T-cell (primary cell): ENCODE results near the gene DLGAP1. TPM values are rescaled to one million over a fixed set of nuclear protein-coding genes. Genes with fewer than 3 reads are reported as not detected.

Source experiments
- ATAC-seq, 4 experiments: fragments of 200-7000 bp in 3 of 4; fragments of 150-1000 bp in 1 of 4; cut with Tn5 transposase; replicated peaks in 1 of 4; 1 replicate in 3 of 4; 2 replicates in 1 of 4; pipeline ENCODE4 v1.10.0; 2021; ENCODE audit warnings: moderate library complexity in 3 of 4, mild to moderate bottlenecking in 2 of 4, moderate number of reproducible peaks in 1 of 4
- CTCF ChIA-PET, 2 donors: fragments of 300-600 bp; sonication (Branson Sonifier 250); formaldehyde crosslinking; loops; one replicate each; lab custom pipeline; 2022; ENCODE audit warnings: antibody characterized with exemption in 2 of 2; lab: Charles Lee
- POLR2A ChIA-PET, 2 donors: fragments of 300-600 bp; sonication (Branson Sonifier 250); formaldehyde crosslinking; loops; one replicate each; lab custom pipeline; 2022; ENCODE audit warnings: antibody characterized with exemption in 2 of 2; lab: Charles Lee
- DNase-seq, 35 experiments: peaks; one replicate each; pipeline versions ENCODE4 v3.0.0 to v3.0.0-alpha.2; 2013 to 2023
- H3K27ac ChIP-seq: one replicate; pipeline ENCODE4 v1.5.1; 2013; ENCODE audit warnings: low read length
- H3K27me3 ChIP-seq, 2 experiments: replicated peaks in 1 of 2; 1 replicate in 1 of 2; 2 replicates in 1 of 2; pipeline versions ENCODE4 v1.6.1 to v1.7.0; 2013; ENCODE audit warnings: low read length in 1 of 2, mixed read lengths in 1 of 2; ENCODE audit not compliant: control insufficient read depth in 2 of 2, insufficient read depth in 2 of 2; ENCODE audit errors: extremely low read depth in 1 of 2
- H3K36me3 ChIP-seq, 2 donors: 1 replicate in 1 of 2; 2 replicates in 1 of 2; pipeline versions ENCODE4 v1.6.1 to v1.7.0; 2013; ENCODE audit warnings: low read length in 1 of 2; ENCODE audit not compliant: control insufficient read depth in 2 of 2, insufficient read depth in 1 of 2; ENCODE audit errors: extremely low read depth in 1 of 2
- H3K4me1 ChIP-seq, 2 experiments: 1 replicate in 1 of 2; 2 replicates in 1 of 2; pipeline versions ENCODE4 v1.6.1 to v1.7.0; 2013; ENCODE audit warnings: low read length in 2 of 2, mixed read lengths in 1 of 2; ENCODE audit not compliant: insufficient read depth in 2 of 2, control insufficient read depth in 1 of 2; ENCODE audit errors: extremely low read depth in 1 of 2
- H3K4me3 ChIP-seq, 2 donors: 1 replicate in 1 of 2; 2 replicates in 1 of 2; pipeline versions ENCODE4 v1.5.1 to v1.7.0; 2013; ENCODE audit warnings: mild to moderate bottlenecking in 2 of 2, low read length in 1 of 2, moderate library complexity in 1 of 2; ENCODE audit not compliant: control insufficient read depth in 1 of 2; ENCODE audit errors: extremely low read depth in 1 of 2
- H3K9me3 ChIP-seq: 2 replicates; pipeline ENCODE4 v1.7.0; 2013
- H3K27ac Mint-ChIP-seq, 2 donors: one replicate each; pipeline ENCODE4 v1.8.0; 2020 to 2021; ENCODE audit warnings: mild to moderate bottlenecking in 2 of 2, mixed read lengths in 2 of 2
- H3K27me3 Mint-ChIP-seq, 2 donors: one replicate each; pipeline ENCODE4 v1.8.0; 2021 to 2022; ENCODE audit warnings: mixed read lengths in 2 of 2
- H3K36me3 Mint-ChIP-seq: one replicate; pipeline ENCODE4 v1.8.0; 2021; ENCODE audit warnings: mixed read lengths
- H3K4me1 Mint-ChIP-seq, 3 donors: one replicate each; pipeline ENCODE4 v1.8.0; 2020 to 2022; ENCODE audit warnings: mixed read lengths in 3 of 3, mild to moderate bottlenecking in 1 of 3
- H3K4me3 Mint-ChIP-seq, 3 donors: one replicate each; pipeline ENCODE4 v1.8.0; 2020 to 2022; ENCODE audit warnings: mild to moderate bottlenecking in 3 of 3, mixed read lengths in 3 of 3, moderate library complexity in 3 of 3
- H3K9me3 Mint-ChIP-seq, 3 donors: one replicate each; pipeline ENCODE4 v1.8.0; 2020 to 2022; ENCODE audit warnings: mixed read lengths in 3 of 3
- WGBS: methylation state at CpG from one replicate; pipeline ENCODE4 v1.1.5; 2013; ENCODE audit warnings: missing lambda C conversion rate; ENCODE audit not compliant: insufficient coverage; 5-methylcytosine and 5-hydroxymethylcytosine counted together
- total RNA-seq, 35 experiments: library from RNA in 6 of 35; stranded (reverse) in 6 of 35; fragments of 120-200 nt in 1 of 35; gene quantifications; one replicate each; pipeline versions ENCODE4 v1.2.1 to v1.2.4 and lab custom pipeline; 2013 to 2026

DLGAP1 gene
- total RNA-seq, 5 donors from 2014 or later (not counting 1 experiment from before 2014, with no cell fraction given), result 0.25 to 1.8 (median 0.26) TPM

DNA sequence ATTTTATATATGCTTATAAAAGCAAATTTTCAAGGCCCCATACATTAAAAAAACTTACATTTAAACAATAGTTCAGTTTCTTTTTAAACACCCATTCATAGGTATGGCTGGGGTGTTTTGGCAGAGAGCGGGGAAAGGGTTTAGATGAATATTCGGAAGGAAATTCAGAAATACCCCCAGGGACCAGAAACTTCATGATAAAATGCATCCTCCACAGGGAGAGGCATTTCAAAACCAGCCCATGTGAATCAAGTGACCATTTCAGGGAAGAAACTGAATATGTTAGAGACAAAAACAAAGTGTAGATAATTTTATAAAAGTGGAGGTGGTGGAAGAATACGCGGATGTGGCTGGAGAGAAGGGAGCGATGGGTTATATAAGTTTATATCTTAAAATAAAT, 678.0 kb downstream of the DLGAP1 start:
- Histone ChIP-seq H3K9me3 (no peaks in the 10 kb centered on the region), H3K36me3 (no peaks in the 10 kb centered on the region), H3K27ac (no peak overlapping the region), H3K4me3 (no peak overlapping the region), H3K27me3 (no peaks in the 10 kb centered on the region), H3K4me1 (no peaks in the 10 kb centered on the region)
- Mint-ChIP-seq H3K27ac (no peak overlapping the region), H3K27me3 (peaks cover 2% of the 10 kb centered on the region in 2 donors), H3K9me3 (no peaks in the 10 kb centered on the region), H3K4me3 (no peak overlapping the region), H3K4me1 (peaks cover under 1 to 3% (median 2%) of the 10 kb centered on the region in 3 donors), H3K36me3 (no peaks in the 10 kb centered on the region)
- ChIA-PET CTCF (no interaction called here), POLR2A (no interaction called here)
- DNase-seq, result no peak
- WGBS, result no CpG with 5 or more reads among the region's 5 CpGs
- ATAC-seq, result no peak

DNA sequence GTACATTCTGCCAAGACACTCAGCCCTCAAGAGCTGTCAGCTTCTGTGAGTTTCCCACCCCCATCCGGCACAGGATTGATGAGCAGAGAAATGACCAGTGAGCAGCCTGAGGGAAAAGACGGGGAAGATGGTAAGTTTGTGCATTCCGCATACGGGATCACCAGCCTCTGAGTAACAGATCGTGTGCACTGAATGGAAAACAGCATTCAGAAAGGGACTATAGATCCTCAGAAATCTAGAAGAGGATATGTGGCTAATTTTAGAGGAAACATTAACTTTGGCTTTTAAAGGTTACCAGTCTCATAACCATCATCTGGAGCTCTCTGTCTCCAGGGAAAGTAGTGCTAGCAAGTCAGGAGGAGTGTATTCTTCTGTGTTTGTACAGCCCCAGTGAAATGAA, 679.1 kb downstream of the DLGAP1 start:
- 85% methylated on average over 5 of the region's 5 CpGs for WGBS
- H3K4me3 ChIP-seq, result no peak overlapping the region
- CTCF ChIA-PET, result no interaction called here

DNA sequence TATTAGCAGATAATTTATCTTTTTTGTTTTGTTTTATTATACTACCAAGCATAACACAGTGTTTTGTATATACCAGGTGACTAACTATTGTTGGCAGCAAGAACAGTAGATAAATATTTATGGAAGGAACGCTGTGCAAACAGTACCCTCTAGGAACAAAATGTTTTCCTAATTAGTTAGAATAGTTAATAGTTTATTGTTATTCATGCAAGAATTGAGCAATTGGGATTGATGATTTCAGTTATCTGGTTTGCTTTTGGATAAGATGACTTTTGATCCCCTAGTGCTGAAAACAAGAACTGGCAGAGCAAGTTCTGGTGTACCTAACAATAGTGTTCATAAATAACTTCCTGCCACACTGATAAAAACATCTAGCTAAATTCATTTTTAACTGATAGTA, 681.8 kb downstream of the DLGAP1 start:
- H3K27ac ChIP-seq, result no peak overlapping the region
- WGBS, result no CpG with 5 or more reads among the region's 1 CpG
- H3K27ac Mint-ChIP-seq, result no peak overlapping the region
- H3K4me1 Mint-ChIP-seq, result peaks cover 12 to 16% (median 15%) of the 10 kb centered on the region in 3 donors
- peaks cover 0 to 6% of the 10 kb centered on the region in 2 experiments for H3K27me3 ChIP-seq
- CTCF ChIA-PET, result no interaction called here
- H3K4me3 Mint-ChIP-seq, result no peak overlapping the region
- H3K36me3 ChIP-seq, result no peaks in the 10 kb centered on the region
- no peaks in the 10 kb centered on the region for H3K36me3 Mint-ChIP-seq
- POLR2A ChIA-PET, result no interaction called here
- no peaks in the 10 kb centered on the region for H3K9me3 Mint-ChIP-seq
- no peaks in the 10 kb centered on the region for H3K9me3 ChIP-seq
- no peak overlapping the region for H3K4me3 ChIP-seq
- H3K27me3 Mint-ChIP-seq, result peaks cover 10 to 18% of the 10 kb centered on the region in 2 donors
- no peak for ATAC-seq
- H3K4me1 ChIP-seq, result peaks cover 0 to 9% of the 10 kb centered on the region in 2 experiments
- no peak for DNase-seq

More for the DNA sequence above, 679.1 kb downstream of the DLGAP1 start:
- H3K4me1 Mint-ChIP-seq, result peaks cover 10 to 14% (median 12%) of the 10 kb centered on the region in 3 donors
- POLR2A ChIA-PET, result no interaction called here
- no peak overlapping the region for H3K27ac ChIP-seq
- H3K27me3 Mint-ChIP-seq, result peaks cover 4 to 8% of the 10 kb centered on the region in 2 donors
- no peak for DNase-seq
- peaks cover 0 to 5% of the 10 kb centered on the region in 2 experiments for H3K27me3 ChIP-seq
- no peaks in the 10 kb centered on the region for H3K36me3 Mint-ChIP-seq
- peaks cover 0 to 8% of the 10 kb centered on the region in 2 experiments for H3K4me1 ChIP-seq
- H3K36me3 ChIP-seq, result no peaks in the 10 kb centered on the region
- no peaks in the 10 kb centered on the region for H3K9me3 Mint-ChIP-seq
- no peaks in the 10 kb centered on the region for H3K9me3 ChIP-seq
- H3K4me3 Mint-ChIP-seq, result no peak overlapping the region
- H3K27ac Mint-ChIP-seq, result no peak overlapping the region
- no peak for ATAC-seq

DNA sequence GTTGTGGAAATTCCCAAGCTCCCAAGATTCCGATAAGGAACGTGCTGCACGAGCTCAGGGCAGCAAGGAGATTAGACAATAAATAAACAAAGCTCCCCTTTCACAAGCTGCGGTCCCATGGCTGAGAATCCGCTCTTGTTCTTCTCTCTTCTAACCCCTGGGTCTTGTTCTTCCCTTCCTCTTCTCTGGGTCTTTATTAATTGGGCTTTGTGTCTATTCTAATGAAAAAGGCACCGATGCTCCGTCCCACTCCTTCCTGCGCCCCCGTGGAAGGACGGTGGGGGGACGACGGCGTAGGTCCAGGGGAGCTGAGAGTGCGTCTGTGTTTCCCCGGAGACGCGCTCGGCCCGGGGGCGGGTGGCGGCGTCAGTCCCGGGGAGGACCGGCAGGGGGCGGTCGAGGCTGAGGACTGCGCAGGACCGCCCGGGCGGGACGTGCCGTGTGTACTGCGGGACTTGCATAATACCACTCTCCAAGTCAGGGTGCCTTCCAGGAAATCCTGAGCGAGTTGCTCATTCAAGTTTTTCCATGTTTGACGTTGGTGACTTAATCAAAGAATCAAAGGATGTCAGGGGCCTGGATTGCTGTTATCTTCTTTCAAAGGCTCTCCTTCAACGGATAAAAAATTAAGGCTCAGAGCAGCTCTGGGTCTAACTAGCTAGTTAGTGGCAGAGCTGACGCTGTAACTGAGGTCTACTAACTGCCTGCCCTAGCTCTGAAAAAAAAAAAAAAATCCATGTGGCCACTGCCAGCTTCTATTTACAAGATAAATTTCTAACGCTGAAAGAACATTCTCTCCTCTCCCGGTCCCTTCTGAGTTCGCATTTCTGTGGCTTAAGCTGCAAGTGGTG, 683.8 kb downstream of the DLGAP1 start:
- CTCF ChIA-PET, result interaction anchor here (0.5 to 2.1 kb wide), 21 partner anchors 9 to 1339 kb away, joined by 3 to 14 read pairs (median 3); no protein-coding TSS in a partner anchor
- Mint-ChIP-seq H3K9me3 (no peaks in the 10 kb centered on the region), H3K27ac (no peak overlapping the region), H3K4me3 (peak overlapping the region; percentile 37 to 64 (median 46)), H3K4me1 (peaks cover 12 to 16% (median 15%) of the 10 kb centered on the region in 3 donors), H3K27me3 (peaks cover 26 to 34% of the 10 kb centered on the region in 2 donors), H3K36me3 (no peaks in the 10 kb centered on the region)
- peak; percentile 95 to 97 (median 96) for ATAC-seq
- H3K36me3 ChIP-seq, result no peaks in the 10 kb centered on the region
- DNase-seq, result peak; percentile 30 to 76 (median 59)
- peaks cover 0 to 9% of the 10 kb centered on the region in 2 experiments for H3K4me1 ChIP-seq
- no peak overlapping the region for H3K27ac ChIP-seq
- WGBS, result 1% methylated on average over 31 of the region's 40 CpGs
- peak overlapping the region; percentile 11 to 47 for H3K4me3 ChIP-seq
- POLR2A ChIA-PET, result no interaction called here
- peaks cover 0 to 6% of the 10 kb centered on the region in 2 experiments for H3K27me3 ChIP-seq
- H3K9me3 ChIP-seq, result no peaks in the 10 kb centered on the region

DNA sequence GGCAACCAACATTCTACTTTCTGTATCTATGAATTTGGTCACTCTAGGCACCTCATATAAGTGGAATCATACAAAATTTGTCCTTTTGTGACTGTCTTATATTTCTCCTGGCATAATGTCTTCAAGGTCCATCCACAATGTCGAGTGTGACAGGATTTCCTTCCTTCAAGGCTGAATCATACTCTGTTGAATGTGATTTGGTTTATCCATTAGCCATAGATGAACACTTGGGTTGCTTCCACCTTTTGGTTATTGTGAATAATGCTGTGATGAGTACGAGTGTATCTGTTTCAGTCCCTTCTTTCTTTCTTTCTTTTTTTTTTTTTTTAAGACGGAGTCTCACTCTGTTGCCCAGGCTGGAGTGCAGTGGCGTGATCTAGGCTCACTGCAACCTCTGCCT, 693.8 kb downstream of the DLGAP1 start:
- no CpG with 5 or more reads among the region's 4 CpGs for WGBS
- Histone ChIP-seq H3K9me3 (no peaks in the 10 kb centered on the region), H3K36me3 (no peaks in the 10 kb centered on the region), H3K4me3 (no peak overlapping the region), H3K27me3 (peaks cover 0 to 3% of the 10 kb centered on the region in 2 experiments), H3K4me1 (no peaks in the 10 kb centered on the region), H3K27ac (no peak overlapping the region)
- Mint-ChIP-seq H3K4me1 (no peaks in the 10 kb centered on the region), H3K27ac (no peak overlapping the region), H3K4me3 (no peak overlapping the region), H3K36me3 (peaks cover 3% of the 10 kb centered on the region), H3K27me3 (peaks cover 10 to 24% of the 10 kb centered on the region in 2 donors), H3K9me3 (peaks cover 4 to 21% (median 5%) of the 10 kb centered on the region in 3 donors)
- no peak for ATAC-seq
- DNase-seq, result no peak
- CTCF ChIA-PET, result no interaction called here
- POLR2A ChIA-PET, result no interaction called here

DNA sequence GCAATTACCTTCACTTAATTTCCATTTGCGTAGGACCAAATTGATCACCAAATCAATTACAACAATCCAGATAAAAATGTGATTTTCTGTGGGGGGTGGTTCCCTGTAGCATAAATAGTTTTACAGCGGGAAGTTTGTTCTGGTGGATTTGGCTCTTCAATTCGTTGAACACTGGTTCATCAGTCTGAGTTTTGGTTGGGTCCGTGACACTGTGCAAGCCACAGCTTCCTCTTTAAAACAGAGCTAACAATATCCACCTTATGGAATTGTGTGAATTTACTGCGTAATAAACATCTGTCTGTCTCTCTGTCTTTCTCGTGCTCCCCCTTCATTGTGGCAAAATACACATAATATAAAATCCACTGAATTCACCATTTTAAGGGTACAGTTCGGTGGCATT, 694.4 kb downstream of the DLGAP1 start:
- peaks cover 8 to 18% of the 10 kb centered on the region in 2 donors for H3K27me3 Mint-ChIP-seq
- POLR2A ChIA-PET, result no interaction called here
- WGBS, result 30% methylated on average over 2 of the region's 7 CpGs

More for the DNA sequence above, 694.4 kb downstream of the DLGAP1 start:
- H3K36me3 Mint-ChIP-seq, result peaks cover 3% of the 10 kb centered on the region
- no peaks in the 10 kb centered on the region for H3K4me1 Mint-ChIP-seq
- CTCF ChIA-PET, result no interaction called here
- H3K9me3 Mint-ChIP-seq, result peaks cover 4 to 16% (median 5%) of the 10 kb centered on the region in 3 donors
- Histone ChIP-seq H3K4me3 (no peak overlapping the region), H3K36me3 (no peaks in the 10 kb centered on the region), H3K27me3 (peaks cover 0 to 3% of the 10 kb centered on the region in 2 experiments), H3K4me1 (no peaks in the 10 kb centered on the region), H3K9me3 (no peaks in the 10 kb centered on the region), H3K27ac (no peak overlapping the region)
- H3K4me3 Mint-ChIP-seq, result no peak overlapping the region
- no peak overlapping the region for H3K27ac Mint-ChIP-seq
- DNase-seq, result no peak
- no peak for ATAC-seq
